Endothelial cell of umbilical vein (primary cell): Measurements from ENCODE around the gene GNAS-AS1. TPM values are rescaled to one million over a fixed set of nuclear protein-coding genes. Genes with fewer than 3 reads are reported as not detected.

ENCODE experiments used
- BruUV-seq: library from RNA; stranded (reverse); fragments of 400-500 nt; replicated peaks from 2 replicates; lab custom pipeline; 2021; lab: Mats Ljungman, UMichigan
- CTCF ChIA-PET: fragments of 300-600, 350-600 bp; sonication (Branson Sonifier 250); formaldehyde crosslinking; loops from one replicate; lab custom pipeline; 2021; ENCODE audit warnings: antibody characterized with exemption, inconsistent platforms; lab: Charles Lee
- POLR2A ChIA-PET: fragments of 300-600, 350-600 bp; sonication (Branson Sonifier 250); formaldehyde crosslinking; loops from one replicate; lab custom pipeline; 2021; ENCODE audit warnings: antibody characterized with exemption, inconsistent platforms; lab: Charles Lee
- DNase-seq: peaks from one replicate; pipeline ENCODE4 v3.0.0-alpha.2; 2011; ENCODE audit warnings: low read depth, low spot score
- FAIRE-seq: peaks from 2 replicates; lab custom pipeline; 2011; peaks lifted over from hg19 to GRCh38; lab: Jason Lieb, UNC
- H2AFZ ChIP-seq: 2 replicates; pipeline ENCODE4 v1.6.0; 2012; ENCODE audit warnings: low read depth, low read length, control low read depth, inconsistent platforms
- H3K27ac ChIP-seq: 2 replicates; pipeline ENCODE4 v1.5.1; 2011; ENCODE audit warnings: low read depth, mild to moderate bottlenecking, control low read depth, low read length, moderate library complexity; ENCODE audit not compliant: insufficient read depth
- H3K27me3 ChIP-seq, 2 experiments: 2 replicates each; pipeline versions ENCODE4 v1.6.0 to v1.6.1; 2011; ENCODE audit warnings: low read length in 2 of 2, mixed read lengths in 1 of 2; ENCODE audit not compliant: control insufficient read depth in 2 of 2, insufficient read depth in 2 of 2
- H3K36me3 ChIP-seq, 2 experiments: 2 replicates in 1 of 2; 3 replicates in 1 of 2; pipeline ENCODE4 v1.5.1; 2011; ENCODE audit warnings: low read length in 2 of 2, mild to moderate bottlenecking in 1 of 2, moderate library complexity in 1 of 2; ENCODE audit not compliant: control insufficient read depth in 2 of 2, insufficient read depth in 2 of 2; ENCODE audit errors: extremely low read depth in 1 of 2
- H3K4me1 ChIP-seq: 3 replicates; pipeline ENCODE4 v1.5.1; 2011; ENCODE audit warnings: mild to moderate bottlenecking, low read length; ENCODE audit not compliant: control insufficient read depth, insufficient read depth; ENCODE audit errors: extremely low read depth
- H3K4me2 ChIP-seq: 2 replicates; pipeline ENCODE4 v1.6.1; 2011; ENCODE audit warnings: low read length, control low read depth, mixed read lengths; ENCODE audit not compliant: insufficient read depth
- H3K4me3 ChIP-seq, 3 experiments: fragments of 200-600 bp in 1 of 3; sonication (generic), shearing (Covaris generic) in 1 of 3; replicated peaks in 1 of 3; 2 replicates each; pipeline ENCODE4 v1.5.1; 2011 to 2016; ENCODE audit warnings: control low read depth in 3 of 3, low read length in 3 of 3, mild to moderate bottlenecking in 2 of 3, inconsistent platforms in 1 of 3, low read depth in 1 of 3, moderate library complexity in 1 of 3; ENCODE audit not compliant: insufficient read depth in 1 of 3
- H3K79me2 ChIP-seq: 2 replicates; pipeline ENCODE4 v1.6.0; 2012; ENCODE audit warnings: low read length, inconsistent platforms; ENCODE audit not compliant: control insufficient read depth, insufficient read depth
- H3K9ac ChIP-seq: replicated peaks from 2 replicates; pipeline ENCODE3; 2011; ENCODE audit warnings: low read length, control low read depth; ENCODE audit not compliant: insufficient read depth; ENCODE audit errors: extremely low read depth
- H3K9me1 ChIP-seq: replicated peaks from 3 replicates; pipeline ENCODE4 v1.6.0; 2011; ENCODE audit warnings: mild to moderate bottlenecking, low read length; ENCODE audit not compliant: control insufficient read depth, insufficient read depth; ENCODE audit errors: extremely low read depth
- H3K9me3 ChIP-seq: replicated peaks from 2 replicates; pipeline ENCODE4 v1.5.1; 2012; ENCODE audit warnings: low read length, inconsistent platforms; ENCODE audit not compliant: control insufficient read depth, insufficient read depth
- H4K20me1 ChIP-seq: replicated peaks from 2 replicates; pipeline ENCODE3; 2011; ENCODE audit warnings: mild to moderate bottlenecking, low read length; ENCODE audit not compliant: control insufficient read depth, insufficient read depth; ENCODE audit errors: extremely low read depth
- CTCF ChIP-seq, 2 donors: IDR thresholded peaks; 1 replicate in 1 of 2; 2 replicates in 1 of 2; pipeline ENCODE4 v1.5.1; 2011; ENCODE audit warnings: low read length in 2 of 2, mild to moderate bottlenecking in 2 of 2, moderate library complexity in 2 of 2, control low read depth in 1 of 2, inconsistent platforms in 1 of 2, low read depth in 1 of 2; ENCODE audit not compliant: insufficient read depth in 1 of 2; ENCODE audit errors: extremely low read depth in 1 of 2
- EZH2 ChIP-seq: IDR thresholded peaks from 2 replicates; pipeline ENCODE4 v1.6.1; 2012; ENCODE audit warnings: borderline replicate concordance, low read depth, mild to moderate bottlenecking, moderate library complexity, low read length, inconsistent platforms; ENCODE audit not compliant: severe bottlenecking
- FOS ChIP-seq: IDR thresholded peaks from 2 replicates; pipeline ENCODE4 v1.6.1; 2011; ENCODE audit warnings: mild to moderate bottlenecking, low read length, moderate library complexity, borderline replicate concordance; ENCODE audit not compliant: insufficient read depth
- GATA2 ChIP-seq: IDR thresholded peaks from 2 replicates; pipeline ENCODE4 v1.7.0; 2011; ENCODE audit warnings: low read depth, mild to moderate bottlenecking, moderate library complexity, mixed read lengths, low read length; ENCODE audit not compliant: insufficient read length, insufficient read depth
- JUN ChIP-seq: IDR thresholded peaks from 2 replicates; pipeline ENCODE4 v1.6.1; 2011; ENCODE audit warnings: borderline replicate concordance, low read depth; ENCODE audit not compliant: insufficient read length, insufficient read depth
- MYC ChIP-seq: IDR thresholded peaks from one replicate; pipeline ENCODE4 v1.6.1; 2011; ENCODE audit warnings: mild to moderate bottlenecking, low read depth, low read length
- POLR2A ChIP-seq: IDR thresholded peaks from 2 replicates; pipeline ENCODE4 v1.6.1; 2012; ENCODE audit warnings: low read depth, mild to moderate bottlenecking, control low read depth, low read length
- POLR2AphosphoS5 ChIP-seq: IDR thresholded peaks from 2 replicates; pipeline ENCODE4 v1.6.1; 2012; ENCODE audit warnings: low read depth, mild to moderate bottlenecking, control low read depth, low read length, moderate library complexity; ENCODE audit not compliant: insufficient read depth
- dilution Hi-C: fragments of 300-500 bp; cut with MboI; formaldehyde crosslinking; loops from one replicate; pipeline ENCODE4 v1.15.0; 2019; ENCODE audit warnings: low sequenced_read_pairs; ENCODE audit not compliant: extremely low pct_ligation_motif_present
- intact Hi-C: fragments of 100-400 bp; cut with micrococcal nuclease; formaldehyde crosslinking; loops from one replicate; pipeline ENCODE4 v1.10.0; 2022
- polyA plus RNA-seq, 4 experiments: library from polyadenylated mRNA; depleted of rRNA in 3 of 4; stranded (reverse) in 3 of 4; unstranded in 1 of 4; fragments of >200 nt; gene quantifications; 2 replicates each; pipeline versions ENCODE4 v1.2.1 to v1.2.3, GENCODE V29; 2011 to 2012; ENCODE audit warnings: missing spikeins in 1 of 4
- total RNA-seq: library from RNA; stranded (reverse); gene quantifications from 2 replicates; pipeline ENCODE4 v1.2.3, GENCODE V29; 2021
- TF ChIP-seq, protein P1 (sequence below): IDR thresholded peaks from 2 replicates; pipeline ENCODE4 v1.6.1; 2011; ENCODE audit not compliant: insufficient read depth, insufficient read length

Gene GNAS-AS1
- total and polyA plus RNA-seq, 2 donors (not counting 3 experiments of a cell fraction or from before 2014, with no cell fraction given), result 0.11 to 0.58 TPM

GRCh38 chr20:58851969-58852458, 1.3 kb upstream of the GNAS-AS1 start:
- no peak overlapping the region for H3K4me3 ChIP-seq
- H3K9me3 ChIP-seq, result no peaks in the 10 kb centered on the region
- no peak overlapping the region for H3K4me2 ChIP-seq
- no peaks in the 10 kb centered on the region for H3K36me3 ChIP-seq
- FAIRE-seq (no peak), DNase-seq (no peak)
- no peaks in the 10 kb centered on the region for H3K79me2 ChIP-seq
- H3K4me1 ChIP-seq, result no peaks in the 10 kb centered on the region
- H4K20me1 ChIP-seq, result no peaks in the 10 kb centered on the region
- H3K27me3 ChIP-seq, result peaks cover 51 to 53% of the 10 kb centered on the region in 2 experiments
- H3K9me1 ChIP-seq, result no peaks in the 10 kb centered on the region
- no peak overlapping the region for H3K9ac ChIP-seq
- no TSS peak for BruUV-seq
- no peak for TF ChIP-seq POLR2A
- TF ChIP-seq, protein P1, sequence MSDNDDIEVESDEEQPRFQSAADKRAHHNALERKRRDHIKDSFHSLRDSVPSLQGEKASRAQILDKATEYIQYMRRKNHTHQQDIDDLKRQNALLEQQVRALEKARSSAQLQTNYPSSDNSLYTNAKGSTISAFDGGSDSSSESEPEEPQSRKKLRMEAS, result no peak
- no peak for TF ChIP-seq FOS
- TF ChIP-seq EZH2, result no peak
- TF ChIP-seq MYC, result no peak
- TF ChIP-seq CTCF (IDR thresholded peaks at IDR 0.05; ENCODE audit: extremely low read depth in 1 of 2, insufficient read depth in 1 of 2, low read depth in 1 of 2, low read length in 2 of 2), result no peak
- no peak for TF ChIP-seq JUN
- no peak for TF ChIP-seq GATA2
- TF ChIP-seq POLR2AphosphoS5, result no peak
- CTCF ChIA-PET, result interaction anchor here (0.9 to 3.6 kb wide), 7 partner anchors 15 to 644 kb away, joined by 3 to 67 read pairs (median 4); no protein-coding TSS in a partner anchor
- intact Hi-C loops (loop anchor here (1.0 to 10.0 kb wide), 3 partner anchors 197 to 617 kb away; partner anchors contain the start of gene STX16), dilution Hi-C loops (no loop called here)
- POLR2A ChIA-PET, result no interaction called here
- H3K27ac ChIP-seq, result no peak overlapping the region
- no peak overlapping the region for H2AFZ ChIP-seq
